Activated CD8-positive, alpha-beta memory T cell treated with anti-CD3 and anti-CD28 coated beads, Interleukin-2, amount 50 U/mL, for 1 hour (primary cell): ENCODE results near the gene OSBPL9.
"Not testable (repeated sequence)": the region's sequence is repeated elsewhere in the genome, so short reads cannot be mapped to it uniquely, and the experiment has no call there.

Experiments used
- DNase-seq: peaks from one replicate; pipeline ENCODE4 v3.0.0-alpha.2; 2020; ENCODE audit errors: extremely low read depth

The OSBPL9 gene

GRCh38 chr1:51780927-51781326 is 164.0 kb downstream of the OSBPL9 start:
- no peak for DNase-seq

GRCh38 chr1:51784997-51785421 is 168.1 kb downstream of the OSBPL9 start:
- no peak for DNase-seq

GRCh38 chr1:51788938-51789337 is 172.0 kb downstream of the OSBPL9 start:
- no peak for DNase-seq

- no peak for DNase-seq
Measured at GRCh38 chr1:51789342-51789741, 172.4 kb downstream of the OSBPL9 start.

GRCh38 chr1:51790385-51790784 is 173.5 kb downstream of the OSBPL9 start:
- no peak for DNase-seq

- DNase-seq: no peak
Measured at GRCh38 chr1:51791888-51792287, 175.0 kb downstream of the OSBPL9 start.

DNA sequence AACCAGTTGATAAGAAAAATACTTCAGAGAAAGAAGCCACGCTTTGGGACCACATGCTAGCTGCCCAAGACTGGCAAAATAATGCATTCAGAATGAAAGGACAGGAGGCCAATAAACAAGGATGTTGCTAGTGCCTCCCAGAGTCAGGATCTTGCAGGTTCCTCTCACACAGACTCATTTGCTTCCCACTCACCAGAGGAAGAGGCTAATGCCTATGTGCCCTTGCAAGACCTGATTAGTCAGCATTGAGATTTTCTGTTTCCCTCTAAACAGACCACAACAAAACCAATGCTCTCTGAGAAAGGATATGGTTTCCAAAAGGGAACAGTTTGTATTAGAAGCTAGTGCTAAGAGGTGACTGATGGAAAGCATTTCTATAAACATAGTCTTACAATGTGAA is 176.0 kb downstream of the OSBPL9 start:
- DNase-seq: no peak

DNA sequence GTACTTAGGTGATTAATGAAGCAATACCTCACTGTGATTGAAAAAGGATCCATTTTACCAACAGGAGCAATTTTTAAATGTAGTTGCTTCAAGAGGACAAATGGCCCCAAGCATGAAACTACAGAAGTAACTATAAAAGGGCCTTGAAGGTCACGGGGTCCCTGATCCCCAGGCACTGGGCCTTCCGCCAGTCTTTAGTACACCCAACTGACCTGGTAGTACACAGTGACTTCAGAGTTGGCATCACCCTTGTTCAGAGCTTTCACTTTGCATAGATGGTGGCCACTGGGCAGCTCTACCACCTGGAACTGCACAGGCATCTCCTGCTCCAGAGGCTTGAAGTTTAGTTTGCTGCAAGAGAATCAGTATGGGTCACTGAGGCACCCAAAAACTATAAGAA is 177.4 kb downstream of the OSBPL9 start:
- DNase-seq: no peak

- DNase-seq: no peak
Measured at GRCh38 chr1:51794868-51795267, 178.0 kb downstream of the OSBPL9 start.

GRCh38 chr1:51799372-51799771 is 182.5 kb downstream of the OSBPL9 start:
- DNase-seq: no peak

DNA sequence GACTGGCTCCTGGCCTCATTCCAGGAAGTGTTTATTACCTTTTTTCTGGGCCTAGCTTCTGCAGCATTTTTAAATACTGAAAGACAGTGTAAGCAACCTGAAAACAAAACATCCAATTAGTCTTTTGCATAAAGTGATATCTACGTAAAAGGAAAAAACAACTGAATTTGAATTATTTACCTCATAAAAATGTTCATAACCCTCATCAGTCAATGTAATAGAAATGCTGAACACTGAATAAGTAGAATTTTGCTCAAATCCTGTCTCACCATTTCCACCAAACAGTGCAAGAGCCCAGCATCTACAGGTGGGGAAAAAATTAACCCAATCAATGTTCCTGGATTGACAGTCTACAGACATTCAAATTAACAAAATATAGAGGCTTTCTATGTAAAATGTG is 197.6 kb downstream of the OSBPL9 start:
- DNase-seq: no peak

- no peak for DNase-seq
Measured at GRCh38 chr1:51818487-51818886, 201.6 kb downstream of the OSBPL9 start.

DNA sequence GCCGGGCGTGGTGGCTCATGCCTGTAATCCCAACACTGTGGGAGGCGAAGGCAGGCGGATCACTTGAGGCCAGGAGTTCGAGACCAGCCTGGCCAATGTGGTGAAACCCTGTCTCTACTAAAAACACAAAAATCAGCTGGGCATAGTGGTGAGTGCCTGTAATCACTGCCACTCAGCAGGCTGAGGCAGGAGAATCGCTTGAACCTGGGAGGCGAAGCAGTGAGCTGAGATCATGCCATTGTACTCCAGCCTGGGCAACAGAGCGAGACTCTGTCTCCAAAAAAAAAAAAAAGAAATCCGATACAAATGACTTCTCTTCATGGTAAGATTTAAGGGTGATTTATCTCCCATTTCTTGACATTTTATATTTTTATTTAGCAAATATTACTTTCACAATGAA is 202.1 kb downstream of the OSBPL9 start:
- not testable (repeated sequence) for DNase-seq

DNA sequence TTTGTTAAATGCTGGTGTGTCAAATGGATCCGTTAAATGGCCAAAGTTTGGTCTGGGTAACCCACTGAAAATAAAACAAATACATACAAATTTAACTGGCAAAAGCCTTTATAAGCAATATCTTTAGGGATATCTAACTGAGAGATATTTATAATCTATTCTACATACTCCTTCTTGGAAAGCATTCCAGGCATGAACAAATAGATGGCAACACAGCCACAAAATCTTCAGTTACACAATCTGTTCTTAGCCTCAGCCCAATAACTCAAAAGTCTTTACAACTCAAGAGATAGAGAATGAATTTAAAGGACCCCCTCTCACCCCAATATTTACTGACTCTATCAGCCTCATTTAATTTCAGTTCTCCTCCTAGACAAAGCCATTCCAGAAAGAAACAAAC is 202.9 kb downstream of the OSBPL9 start:
- no peak for DNase-seq

- no peak for DNase-seq
Measured at GRCh38 chr1:51829058-51829457, 212.2 kb downstream of the OSBPL9 start.

- DNase-seq: no peak
Measured at GRCh38 chr1:51833700-51834099, 216.8 kb downstream of the OSBPL9 start.

DNA sequence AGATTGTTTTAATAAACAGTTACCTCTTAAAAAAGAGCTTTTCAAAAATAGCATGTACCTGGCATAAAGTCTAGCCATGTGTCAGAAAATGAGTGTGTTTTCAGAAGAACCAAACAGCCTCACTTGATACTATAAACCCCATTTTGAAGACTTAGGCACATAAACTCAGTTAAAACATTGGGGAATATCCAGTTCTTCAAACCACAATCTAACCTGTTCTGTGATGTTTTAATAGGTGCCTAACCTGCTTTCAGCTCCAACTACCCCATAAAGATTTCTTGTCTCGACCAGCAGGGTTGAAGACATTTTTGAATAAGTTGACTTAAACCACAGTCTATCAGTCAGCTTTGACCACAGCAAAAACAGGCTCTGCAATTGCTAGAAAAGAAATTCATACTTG is 220.4 kb downstream of the OSBPL9 start:
- DNase-seq: no peak
